Fibroblast of peridontal ligament (primary cell): ENCODE data around the gene PEX12.
"Not testable (repeated sequence)": the region's sequence is repeated elsewhere in the genome, so short reads cannot be mapped to it uniquely, and the experiment has no call there.

Experiments
- DNase-seq: peaks from one replicate; pipeline ENCODE4 v3.0.0-alpha.2; 2010; ENCODE audit errors: extremely low read depth

The PEX12 gene

DNA sequence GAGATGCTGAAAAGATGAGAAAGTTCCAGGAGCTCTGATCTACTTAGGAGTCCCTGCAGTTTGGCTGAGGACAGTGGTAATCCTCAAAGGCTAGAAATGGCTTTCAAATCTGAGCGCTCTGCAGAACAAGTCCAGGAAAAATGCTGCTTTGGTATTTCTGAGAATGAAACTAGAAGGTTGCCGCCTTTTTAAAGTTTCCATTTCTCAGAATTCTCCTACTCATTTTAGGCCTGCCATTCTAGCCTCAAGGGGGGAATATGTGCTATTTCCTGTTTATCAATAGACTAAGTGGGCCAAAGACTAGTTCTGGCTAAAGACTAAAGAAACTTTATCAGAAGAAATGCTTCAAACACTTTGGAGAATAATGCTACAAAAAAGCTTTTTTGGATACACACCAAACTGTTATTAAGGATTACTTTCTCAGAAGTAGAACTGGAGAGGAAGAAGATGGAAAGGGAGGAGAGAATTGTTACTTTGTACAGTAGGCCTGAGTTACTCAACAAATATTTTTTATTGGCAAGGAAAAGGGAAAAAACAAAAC, 40.7 kb downstream of the PEX12 start, which contains the start of gene SLFN12L:
SLFN12L (minus strand) TSS at position 78 of the 541 bp plus-strand sequence. CDS start 15,314 bp downstream, outside the sequence.
- no peak for DNase-seq

DNA sequence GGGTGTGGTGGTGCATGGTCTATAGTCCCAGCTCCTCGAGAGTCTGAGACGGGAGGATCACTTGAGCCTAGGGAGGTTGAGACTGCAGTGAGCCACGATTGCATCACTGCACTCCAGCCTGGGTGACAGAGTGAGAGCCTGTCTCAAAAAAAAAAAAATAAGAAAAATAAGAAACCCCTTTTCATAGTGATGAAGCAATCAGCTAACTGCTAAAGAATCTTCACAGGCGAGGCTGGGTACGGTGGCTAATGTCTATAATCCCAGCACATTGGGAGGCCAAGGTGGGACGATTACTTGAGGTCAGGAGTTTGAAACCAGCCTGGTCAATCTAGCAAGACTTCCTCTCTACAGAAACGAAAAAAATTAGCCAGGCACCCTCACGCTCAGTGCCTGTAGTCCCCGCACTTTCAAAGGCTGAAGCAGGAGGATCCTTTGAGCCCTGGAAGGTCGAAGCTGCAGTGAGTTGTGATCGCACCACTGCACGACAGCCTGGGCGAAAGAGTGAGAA, 41.7 kb downstream of the PEX12 start:
- no peak for DNase-seq

- not testable (repeated sequence) for DNase-seq
Measured at GRCh38 chr17:35535406-35535805, 43.0 kb downstream of the PEX12 start.

- DNase-seq, result no peak
Measured at GRCh38 chr17:35534576-35535093, 43.7 kb downstream of the PEX12 start.

DNA sequence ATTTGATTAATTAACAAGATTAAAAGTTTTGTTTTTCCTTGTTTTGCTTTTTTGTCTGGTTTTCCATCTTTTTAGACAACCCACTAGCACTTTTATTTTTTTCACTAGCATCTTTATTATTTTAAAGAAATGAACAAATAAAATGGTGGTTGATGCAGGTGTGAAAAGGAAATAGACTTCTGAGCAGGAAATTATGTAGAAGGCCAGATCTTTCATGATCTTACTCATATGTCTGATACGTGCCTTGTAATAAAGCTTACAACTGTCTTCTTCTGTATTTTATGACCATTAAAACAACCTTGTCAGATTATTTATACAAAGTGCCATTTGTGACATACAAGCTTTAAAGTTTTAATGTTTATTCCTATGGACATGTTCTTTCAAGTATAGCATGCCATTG, 47.2 kb downstream of the PEX12 start:
- no peak for DNase-seq

DNA sequence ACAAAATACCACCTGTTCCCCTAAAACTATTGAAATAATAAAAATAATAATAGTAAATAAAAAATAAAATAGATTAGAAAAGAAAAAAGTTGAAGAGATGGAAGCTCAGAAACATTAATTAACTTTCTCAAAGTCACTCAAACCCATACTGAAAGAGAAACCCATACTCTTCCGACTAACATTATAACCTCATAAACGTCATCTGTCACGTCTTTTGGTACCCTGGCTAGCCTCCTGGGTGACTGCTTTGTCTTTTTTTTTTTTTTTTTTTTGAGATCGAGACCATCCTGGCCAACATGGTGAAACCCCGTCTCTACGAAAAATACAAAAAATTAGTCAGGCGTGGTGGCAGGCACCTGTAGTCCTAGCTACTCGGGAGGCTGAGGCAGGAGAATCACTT, 48.5 kb downstream of the PEX12 start:
- no peak for DNase-seq

DNA sequence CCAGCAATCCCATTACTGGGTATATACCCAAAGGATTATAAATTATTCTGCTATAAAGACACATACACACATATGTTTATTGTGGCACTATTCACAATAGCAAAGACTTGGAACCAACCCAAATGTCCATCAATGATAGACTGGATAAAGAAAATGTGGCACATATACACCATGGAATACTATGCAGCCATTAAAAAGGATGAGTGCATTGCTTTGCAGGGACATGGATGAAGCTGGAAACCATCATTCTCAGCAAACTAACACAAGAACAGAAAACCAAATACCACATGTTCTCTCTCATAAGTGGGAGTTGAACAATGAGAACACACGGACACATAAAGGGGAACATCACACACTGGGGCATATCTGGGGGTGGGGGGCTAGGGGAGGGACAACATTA, 49.0 kb downstream of the PEX12 start:
- DNase-seq, result not testable (repeated sequence)
